ENCODE measurements around the gene RIPOR2.

The RIPOR2 gene

GRCh38 chr6:24802271-24803059 is 133.3 kb downstream of the RIPOR2 start:
- no peak for TF ChIP-seq CTCF (conservative IDR thresholded peaks at IDR 0.05; ENCODE audit: low read depth)
- POLR2A ChIA-PET (ENCODE audit: low non-redundant PET): interaction anchor here (0.6 kb wide), 1 partner anchor 44 kb away, joined by 4 read pairs; no protein-coding TSS in a partner anchor
- no peak overlapping the region for H3K27ac ChIP-seq
- no peak for DNase-seq (ENCODE audit: low spot score)
- CTCF ChIA-PET: no interaction called here

- no peak for TF ChIP-seq CTCF (conservative IDR thresholded peaks at IDR 0.05; ENCODE audit: low read depth)
- CTCF ChIA-PET: interaction anchor here (0.7 kb wide), 1 partner anchor 193 kb away, joined by 3 read pairs; no protein-coding TSS in a partner anchor
- no peak overlapping the region for H3K27ac ChIP-seq
- DNase-seq (ENCODE audit: low spot score): peak; percentile 30
- POLR2A ChIA-PET (ENCODE audit: low non-redundant PET): no interaction called here
These were observed 136.2 kb downstream of the RIPOR2 start for GRCh38 chr6:24799541-24799915.

GRCh38 chr6:24798740-24799540 is 136.8 kb downstream of the RIPOR2 start, which contains the start of gene ARMH2:
Gene ARMH2 (minus strand): TSS chr6:24798917. CDS start chr6:24798857, 60 bp downstream.
- ChIA-PET POLR2A (ENCODE audit: low non-redundant PET) (no interaction called here), CTCF (interaction anchor here (0.7 kb wide), 1 partner anchor 193 kb away, joined by 3 read pairs; no protein-coding TSS in a partner anchor)
- no peak within 1 kb of the TSS for H3K27ac ChIP-seq
- no peak for DNase-seq (ENCODE audit: low spot score)
- no peak for TF ChIP-seq CTCF (conservative IDR thresholded peaks at IDR 0.05; ENCODE audit: low read depth)

GRCh38 chr6:24797596-24798216 is 138.1 kb downstream of the RIPOR2 start:
- DNase-seq (ENCODE audit: low spot score): no peak
- ChIA-PET CTCF (no interaction called here), POLR2A (ENCODE audit: low non-redundant PET) (no interaction called here)
- H3K27ac ChIP-seq: no peak overlapping the region
- TF ChIP-seq CTCF (conservative IDR thresholded peaks at IDR 0.05; ENCODE audit: low read depth): no peak

- no peak for TF ChIP-seq CTCF (conservative IDR thresholded peaks at IDR 0.05; ENCODE audit: low read depth)
- DNase-seq (ENCODE audit: low spot score): no peak
- H3K27ac ChIP-seq: no peak overlapping the region
- POLR2A ChIA-PET (ENCODE audit: low non-redundant PET): no interaction called here
- CTCF ChIA-PET: interaction anchor here (0.7 kb wide), 1 partner anchor 9 kb away, joined by 3 read pairs; no protein-coding TSS in a partner anchor
These were observed 139.0 kb downstream of the RIPOR2 start for GRCh38 chr6:24796616-24797290.

- ChIA-PET CTCF (no interaction called here), POLR2A (ENCODE audit: low non-redundant PET) (no interaction called here)
- no peak for DNase-seq (ENCODE audit: low spot score)
- TF ChIP-seq CTCF (conservative IDR thresholded peaks at IDR 0.05; ENCODE audit: low read depth): no peak
- H3K27ac ChIP-seq: no peak overlapping the region
These were observed 140.7 kb downstream of the RIPOR2 start for GRCh38 chr6:24795106-24795505.
